Measurements from ENCODE around the gene PLK2. TPM values are rescaled to one million over a fixed set of nuclear protein-coding genes. Genes with fewer than 3 reads are reported as not detected.

The PLK2 gene
- polyA plus RNA-seq, 2 of the 4 experiments (the other 2 are of a cell fraction), result 168 to 230 TPM

- H3K9me3 ChIP-seq, result no peaks in the 10 kb centered on the region
Measured at GRCh38 chr5:58462623-58463230, 2.8 kb upstream of the PLK2 start.

More at GRCh38 chr5:58462623-58463230, 2.8 kb upstream of the PLK2 start:
- peak; percentile 88 for FAIRE-seq
- ChIA-PET CTCF (interaction anchor here (0.6 to 10.0 kb wide), 14 partner anchors 59 to 1168 kb away, joined by 3 to 149 read pairs (median 5); no protein-coding TSS in a partner anchor), POLR2A (no interaction called here)
- H3K4me2 ChIP-seq, result peak overlapping the region; percentile 67
- H3K4me3 ChIP-seq, result no peak overlapping the region
- no peak for TF ChIP-seq TP53 (CRISPR knock-in tag; IDR thresholded peaks at IDR 0.05)
- no peak for TF ChIP-seq RNF2 (IDR thresholded peaks at IDR 0.05; ENCODE audit: borderline replicate concordance, low read depth)
- no peak for TF ChIP-seq FOXS1 (CRISPR knock-in tag; IDR thresholded peaks at IDR 0.05)
- TF ChIP-seq SMC3 (IDR thresholded peaks at IDR 0.05), result peak; percentile 88
- TF ChIP-seq E2F6 (IDR thresholded peaks at IDR 0.05; ENCODE audit: borderline replicate concordance, low read depth), result no peak
- no peak for TF ChIP-seq HDAC2 (IDR thresholded peaks at IDR 0.05)
- peak; percentile 91 to 93 for TF ChIP-seq RAD21 (conservative IDR thresholded peaks at IDR 0.05 in 1 of 2, IDR thresholded peaks at IDR 0.05 in 1 of 2)
- 0 out of 5 replicates have a peak, but pooled peaks of 1 of the 2 experiments have one; percentile 1 for TF ChIP-seq EP300 (IDR thresholded peaks at IDR 0.05)
- no peak for TF ChIP-seq HOXB5 (CRISPR knock-in tag; IDR thresholded peaks at IDR 0.05)
- TF ChIP-seq RARB (CRISPR knock-in tag; IDR thresholded peaks at IDR 0.05), result no peak
- no peak for TF ChIP-seq MAFK (IDR thresholded peaks at IDR 0.05; ENCODE audit: partially characterized antibody)
- no peak for TF ChIP-seq REST (IDR thresholded peaks at IDR 0.05)
- no peak for TF ChIP-seq JUN (IDR thresholded peaks at IDR 0.05)
- TF ChIP-seq MAZ (IDR thresholded peaks at IDR 0.05; ENCODE audit: borderline replicate concordance, low read depth, low read length), result no peak
- no peak for TF ChIP-seq CBX8 (IDR thresholded peaks at IDR 0.05)
- peak; percentile 89 for TF ChIP-seq CTCF (IDR thresholded peaks at IDR 0.05)
- TF ChIP-seq HMGXB4 (CRISPR knock-in tag; IDR thresholded peaks at IDR 0.05; ENCODE audit: borderline replicate concordance), result no peak
- TF ChIP-seq CHD4 (IDR thresholded peaks at IDR 0.05; ENCODE audit: borderline replicate concordance), result no peak
- no peak for TF ChIP-seq FOSB (CRISPR knock-in tag; IDR thresholded peaks at IDR 0.05)
- TF ChIP-seq NFE2L2 (conservative IDR thresholded peaks at IDR 0.05; ENCODE audit: low read length), result no peak
- TF ChIP-seq BHLHE40 (IDR thresholded peaks at IDR 0.05; ENCODE audit: low read depth, low read length), result no peak
- TF ChIP-seq JUNB (IDR thresholded peaks at IDR 0.05), result no peak
- TF ChIP-seq USF2 (IDR thresholded peaks at IDR 0.05), result no peak
- TF ChIP-seq ZC3H11A (IDR thresholded peaks at IDR 0.05), result no peak
- DNase-seq (ENCODE audit: low read depth in 1 of 2, low spot score in 1 of 2), result peak; percentile 31 to 79
- ATAC-seq, result no peak
- WGBS (ENCODE audit: missing lambda C conversion rate), result 3% methylated on average over 4 of the region's 4 CpGs
- peaks cover 27% of the 10 kb centered on the region for H3K4me1 ChIP-seq
- H3K27ac ChIP-seq, result peak overlapping the region; percentile 96 to 100

Data from A549 (cell line).